ENCODE results near the gene SLC25A31. TPM values are rescaled to one million over a fixed set of nuclear protein-coding genes. Genes with fewer than 3 reads are reported as not detected.
A peak's percentile ranks its signal among the peaks of the same experiment; 100 is the strongest.

The SLC25A31 gene
- total RNA-seq, 1 donor from 2014 or later: not detected

DNA sequence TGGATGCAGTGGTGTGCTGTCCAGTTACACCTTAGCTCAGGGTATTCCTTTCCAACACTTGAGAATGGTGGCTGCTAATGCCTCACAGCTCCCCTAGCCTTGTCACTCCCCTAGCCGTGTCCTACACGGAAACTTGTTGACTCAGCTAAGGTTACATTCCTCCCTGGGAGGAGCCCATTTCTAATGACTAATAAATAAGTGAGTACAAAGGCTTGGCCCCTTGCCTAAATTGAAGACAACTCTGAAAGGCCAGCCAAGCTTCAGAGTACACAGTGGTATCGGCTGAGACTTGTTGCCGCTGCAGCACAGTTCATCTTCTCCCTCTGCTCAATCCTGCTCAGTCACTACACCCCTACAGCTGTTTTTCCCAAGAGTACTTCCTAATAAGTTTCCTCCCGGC lies 21.2 kb upstream of the SLC25A31 start:
- H3K4me1 Mint-ChIP-seq: no peaks in the 10 kb centered on the region
- H3K27me3 Mint-ChIP-seq (ENCODE audit: low read depth): no peaks in the 10 kb centered on the region
- H3K27ac Mint-ChIP-seq (ENCODE audit: unreplicated experiment): no peak overlapping the region
- no peak overlapping the region for H3K4me3 Mint-ChIP-seq
- TF ChIP-seq, protein P1, sequence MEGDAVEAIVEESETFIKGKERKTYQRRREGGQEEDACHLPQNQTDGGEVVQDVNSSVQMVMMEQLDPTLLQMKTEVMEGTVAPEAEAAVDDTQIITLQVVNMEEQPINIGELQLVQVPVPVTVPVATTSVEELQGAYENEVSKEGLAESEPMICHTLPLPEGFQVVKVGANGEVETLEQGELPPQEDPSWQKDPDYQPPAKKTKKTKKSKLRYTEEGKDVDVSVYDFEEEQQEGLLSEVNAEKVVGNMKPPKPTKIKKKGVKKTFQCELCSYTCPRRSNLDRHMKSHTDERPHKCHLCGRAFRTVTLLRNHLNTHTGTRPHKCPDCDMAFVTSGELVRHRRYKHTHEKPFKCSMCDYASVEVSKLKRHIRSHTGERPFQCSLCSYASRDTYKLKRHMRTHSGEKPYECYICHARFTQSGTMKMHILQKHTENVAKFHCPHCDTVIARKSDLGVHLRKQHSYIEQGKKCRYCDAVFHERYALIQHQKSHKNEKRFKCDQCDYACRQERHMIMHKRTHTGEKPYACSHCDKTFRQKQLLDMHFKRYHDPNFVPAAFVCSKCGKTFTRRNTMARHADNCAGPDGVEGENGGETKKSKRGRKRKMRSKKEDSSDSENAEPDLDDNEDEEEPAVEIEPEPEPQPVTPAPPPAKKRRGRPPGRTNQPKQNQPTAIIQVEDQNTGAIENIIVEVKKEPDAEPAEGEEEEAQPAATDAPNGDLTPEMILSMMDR (conservative IDR thresholded peaks at IDR 0.05): no peak
- H3K9me3 Mint-ChIP-seq: no peaks in the 10 kb centered on the region
- no peak for DNase-seq (ENCODE audit: low read depth, low spot score)
- peaks cover 41% of the 10 kb centered on the region for H3K36me3 Mint-ChIP-seq (ENCODE audit: low read depth)

DNA sequence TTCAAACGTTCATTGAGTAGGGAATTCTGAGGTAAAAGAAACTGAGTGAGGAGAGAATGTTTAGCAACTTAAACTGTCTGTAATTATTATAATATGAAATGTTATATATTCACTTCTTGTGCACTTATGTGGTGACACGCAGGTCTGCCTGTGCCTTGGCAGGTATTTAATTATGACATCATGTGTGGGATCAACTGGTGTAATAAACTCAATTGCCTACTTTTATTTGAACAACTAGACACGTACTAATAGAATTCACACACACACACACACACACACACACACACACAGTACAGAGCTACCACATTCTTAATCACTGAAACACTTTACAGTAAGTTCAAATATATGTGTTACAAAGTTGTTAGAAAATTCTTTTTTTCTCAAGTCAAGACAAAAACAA lies 20.7 kb upstream of the SLC25A31 start:
- TF ChIP-seq, protein P1 (conservative IDR thresholded peaks at IDR 0.05): no peak
- no peak overlapping the region for H3K4me3 Mint-ChIP-seq
- H3K27ac Mint-ChIP-seq (ENCODE audit: unreplicated experiment): no peak overlapping the region
- no peaks in the 10 kb centered on the region for H3K4me1 Mint-ChIP-seq
- H3K27me3 Mint-ChIP-seq (ENCODE audit: low read depth): no peaks in the 10 kb centered on the region
- H3K36me3 Mint-ChIP-seq (ENCODE audit: low read depth): peaks cover 44% of the 10 kb centered on the region
- H3K9me3 Mint-ChIP-seq: no peaks in the 10 kb centered on the region
- no peak for DNase-seq (ENCODE audit: low read depth, low spot score)

DNA sequence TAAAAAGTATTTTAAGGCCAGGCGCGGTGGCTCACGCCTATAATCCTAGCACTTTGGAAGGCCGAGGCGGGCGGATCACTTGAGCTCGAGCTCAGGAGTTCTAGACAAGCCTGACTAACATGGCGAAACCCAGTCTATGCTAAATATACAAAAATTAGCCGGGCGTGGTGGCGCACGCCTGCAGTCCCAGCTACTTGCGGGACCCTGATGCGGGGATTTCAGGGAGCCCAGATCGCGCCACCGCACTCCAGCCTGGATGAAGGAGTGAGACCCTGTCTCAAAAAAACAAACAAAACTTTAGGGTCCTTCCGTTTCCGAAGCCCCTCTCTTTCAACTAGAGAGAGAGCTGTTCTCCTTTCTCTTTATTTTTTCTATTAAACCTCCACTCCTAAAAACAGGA lies 1.2 kb downstream of the SLC25A31 start:
- no peaks in the 10 kb centered on the region for H3K27me3 Mint-ChIP-seq (ENCODE audit: low read depth)
- no peak for DNase-seq (ENCODE audit: low read depth, low spot score)
- H3K27ac Mint-ChIP-seq (ENCODE audit: unreplicated experiment): no peak overlapping the region
- TF ChIP-seq, protein P1 (conservative IDR thresholded peaks at IDR 0.05): no peak
- H3K4me3 Mint-ChIP-seq: no peak overlapping the region
- no peaks in the 10 kb centered on the region for H3K4me1 Mint-ChIP-seq
- no peaks in the 10 kb centered on the region for H3K36me3 Mint-ChIP-seq (ENCODE audit: low read depth)
- peaks cover 2% of the 10 kb centered on the region for H3K9me3 Mint-ChIP-seq

DNA sequence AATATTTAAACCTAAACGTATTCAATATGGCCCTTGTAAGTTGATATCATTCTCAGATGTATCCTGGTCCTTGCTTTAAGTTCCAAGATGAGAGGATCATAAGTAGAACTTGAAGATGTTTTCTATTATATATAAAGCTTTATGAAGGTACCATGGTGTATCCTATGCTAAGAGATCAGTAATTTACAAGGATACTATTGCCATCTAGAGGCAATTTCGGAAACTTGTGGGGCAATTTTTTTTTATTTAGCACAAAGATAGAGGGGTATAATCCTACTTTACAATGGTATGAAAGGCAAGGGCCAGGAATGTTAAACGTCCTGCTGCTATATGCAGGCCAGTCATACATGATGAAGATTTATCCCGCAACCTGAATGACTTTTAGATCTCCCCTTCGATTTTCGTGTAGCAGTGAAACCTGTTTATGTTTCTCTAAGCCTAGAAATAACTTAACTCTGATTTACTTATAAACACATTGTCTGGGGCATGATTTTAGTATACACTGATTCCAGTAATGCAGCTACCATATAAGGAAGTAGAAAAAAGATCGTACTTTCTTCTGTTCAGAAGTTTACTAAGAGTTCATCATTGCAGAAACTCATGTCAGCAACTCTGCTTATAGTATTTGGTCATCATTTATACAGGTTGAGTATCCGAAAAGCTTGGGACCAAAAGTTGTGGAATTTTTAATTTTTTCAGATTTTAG lies 2.6 kb downstream of the SLC25A31 start:
- Mint-ChIP-seq H3K9me3 (peaks cover 2% of the 10 kb centered on the region), H3K4me1 (no peaks in the 10 kb centered on the region), H3K27me3 (ENCODE audit: low read depth) (no peaks in the 10 kb centered on the region), H3K36me3 (ENCODE audit: low read depth) (no peaks in the 10 kb centered on the region), H3K4me3 (no peak overlapping the region), H3K27ac (ENCODE audit: unreplicated experiment) (no peak overlapping the region)
- no peak for DNase-seq (ENCODE audit: low read depth, low spot score)
- TF ChIP-seq, protein P1 (conservative IDR thresholded peaks at IDR 0.05): peak; percentile 79

DNA sequence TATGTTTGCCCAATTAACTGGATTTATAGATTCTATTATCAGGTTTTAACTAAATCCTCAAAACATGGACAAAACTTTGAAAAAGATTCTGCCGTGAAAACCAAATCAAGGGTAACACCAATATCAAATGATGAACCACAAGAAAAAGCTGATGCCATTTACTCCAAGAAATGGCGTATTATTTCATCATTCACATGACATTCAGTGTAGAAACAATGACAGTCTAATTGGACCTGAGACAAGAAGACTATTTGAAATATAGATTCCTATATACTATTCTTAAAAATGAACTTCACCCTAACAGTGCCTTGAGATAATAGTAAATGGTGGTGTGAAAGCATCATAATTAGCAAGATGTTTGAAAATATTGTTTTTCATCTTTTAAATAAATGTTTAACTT lies 4.8 kb downstream of the SLC25A31 start:
- Mint-ChIP-seq H3K27me3 (ENCODE audit: low read depth) (no peaks in the 10 kb centered on the region), H3K9me3 (peaks cover 1% of the 10 kb centered on the region), H3K36me3 (ENCODE audit: low read depth) (no peaks in the 10 kb centered on the region), H3K4me1 (no peaks in the 10 kb centered on the region), H3K27ac (ENCODE audit: unreplicated experiment) (no peak overlapping the region), H3K4me3 (no peak overlapping the region)
- no peak for DNase-seq (ENCODE audit: low read depth, low spot score)
- TF ChIP-seq, protein P1 (conservative IDR thresholded peaks at IDR 0.05): no peak

Measured in neural crest cell (in vitro differentiated cells).